ENCODE measurements around the gene RSPH1. TPM values are rescaled to one million over a fixed set of nuclear protein-coding genes. Genes with fewer than 3 reads are reported as not detected.
A peak's percentile ranks its signal among the peaks of the same experiment; 100 is the strongest.

RSPH1 gene
- total RNA-seq, 4 donors from 2014 or later, result 0.99 to 1.9 (median 1.9) TPM; not detected in 1

- TF ChIP-seq, protein P1, sequence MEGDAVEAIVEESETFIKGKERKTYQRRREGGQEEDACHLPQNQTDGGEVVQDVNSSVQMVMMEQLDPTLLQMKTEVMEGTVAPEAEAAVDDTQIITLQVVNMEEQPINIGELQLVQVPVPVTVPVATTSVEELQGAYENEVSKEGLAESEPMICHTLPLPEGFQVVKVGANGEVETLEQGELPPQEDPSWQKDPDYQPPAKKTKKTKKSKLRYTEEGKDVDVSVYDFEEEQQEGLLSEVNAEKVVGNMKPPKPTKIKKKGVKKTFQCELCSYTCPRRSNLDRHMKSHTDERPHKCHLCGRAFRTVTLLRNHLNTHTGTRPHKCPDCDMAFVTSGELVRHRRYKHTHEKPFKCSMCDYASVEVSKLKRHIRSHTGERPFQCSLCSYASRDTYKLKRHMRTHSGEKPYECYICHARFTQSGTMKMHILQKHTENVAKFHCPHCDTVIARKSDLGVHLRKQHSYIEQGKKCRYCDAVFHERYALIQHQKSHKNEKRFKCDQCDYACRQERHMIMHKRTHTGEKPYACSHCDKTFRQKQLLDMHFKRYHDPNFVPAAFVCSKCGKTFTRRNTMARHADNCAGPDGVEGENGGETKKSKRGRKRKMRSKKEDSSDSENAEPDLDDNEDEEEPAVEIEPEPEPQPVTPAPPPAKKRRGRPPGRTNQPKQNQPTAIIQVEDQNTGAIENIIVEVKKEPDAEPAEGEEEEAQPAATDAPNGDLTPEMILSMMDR (IDR thresholded peaks at IDR 0.05), result no peak
- TF ChIP-seq POLR2AphosphoS5 (IDR thresholded peaks at IDR 0.05) (no peak), EP300 (IDR thresholded peaks at IDR 0.05) (no peak), POLR2A (IDR thresholded peaks at IDR 0.05) (no peak)
- ATAC-seq, result no peak
- 100% methylated on average over 1 of the region's 2 CpGs for WGBS, 2 donors (ENCODE audit: low coverage in 1 of 2)
These were observed 6.9 kb downstream of the RSPH1 start for GRCh38 chr21:42489006-42489563.

GRCh38 chr21:42486531-42486930 is 9.5 kb downstream of the RSPH1 start:
- H3K9me3 ChIP-seq, result no peaks in the 10 kb centered on the region
- WGBS, 2 donors (ENCODE audit: low coverage in 1 of 2), result 41 to 62% methylated on average over 3 to 5 of the region's 5 CpGs
- H3K4me3 ChIP-seq, result no peak overlapping the region
- ATAC-seq, result no peak
- peak overlapping the region in 1 of 4 donors; percentile 22 for H3K27ac ChIP-seq
- H3K4me1 ChIP-seq, result peaks cover 0 to 17% (median 0%) of the 10 kb centered on the region in 3 donors
- H3K27me3 ChIP-seq, result peaks cover 8% of the 10 kb centered on the region
- TF ChIP-seq EP300 (IDR thresholded peaks at IDR 0.05) (no peak), POLR2AphosphoS5 (IDR thresholded peaks at IDR 0.05) (no peak), POLR2A (IDR thresholded peaks at IDR 0.05) (no peak)
- TF ChIP-seq, protein P1 (IDR thresholded peaks at IDR 0.05), result no peak
- H3K36me3 ChIP-seq, result no peaks in the 10 kb centered on the region

More at GRCh38 chr21:42489006-42489563, 6.9 kb downstream of the RSPH1 start:
- Histone ChIP-seq H3K4me3 (no peak overlapping the region), H3K4me1 (peaks cover 0 to 17% (median 0%) of the 10 kb centered on the region in 3 donors), H3K27me3 (peaks cover 8% of the 10 kb centered on the region), H3K27ac (no peak overlapping the region), H3K9me3 (no peaks in the 10 kb centered on the region), H3K36me3 (no peaks in the 10 kb centered on the region)

GRCh38 chr21:42486072-42486471 is 10.0 kb downstream of the RSPH1 start:
- Histone ChIP-seq H3K36me3 (no peaks in the 10 kb centered on the region), H3K4me1 (peaks cover 0 to 17% (median 0%) of the 10 kb centered on the region in 3 donors), H3K27me3 (peaks cover 8% of the 10 kb centered on the region), H3K9me3 (no peaks in the 10 kb centered on the region), H3K27ac (peak overlapping the region in 1 of 4 donors; percentile 37), H3K4me3 (no peak overlapping the region)
- WGBS, 2 donors (ENCODE audit: low coverage in 1 of 2), result 0 to 27% methylated on average over 1 to 4 of the region's 6 CpGs
- TF ChIP-seq, protein P1 (IDR thresholded peaks at IDR 0.05), result no peak
- TF ChIP-seq POLR2AphosphoS5 (IDR thresholded peaks at IDR 0.05) (no peak), EP300 (IDR thresholded peaks at IDR 0.05) (no peak), POLR2A (IDR thresholded peaks at IDR 0.05) (no peak)
- ATAC-seq, result no peak

DNA sequence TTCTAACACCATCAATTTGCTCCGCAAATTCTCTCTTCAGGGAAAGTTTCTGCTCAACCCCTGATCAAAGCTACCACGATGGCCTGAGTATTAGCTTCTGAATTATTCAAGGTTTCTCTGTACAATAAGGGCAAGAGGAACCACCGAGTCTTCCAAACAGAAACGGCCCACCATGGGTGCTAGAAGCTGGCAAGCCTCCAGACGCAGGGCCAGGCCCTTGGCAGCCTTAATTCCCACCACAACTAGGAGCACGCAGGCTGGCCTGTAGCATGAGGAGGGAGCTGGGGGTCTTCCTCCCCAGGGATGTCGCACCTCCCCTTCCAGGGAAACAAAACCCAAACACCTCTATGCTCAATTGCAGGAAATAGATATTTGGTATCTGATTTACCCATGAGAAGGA is 11.1 kb downstream of the RSPH1 start:
- Histone ChIP-seq H3K27me3 (peaks cover 6% of the 10 kb centered on the region), H3K4me3 (no peak overlapping the region), H3K36me3 (no peaks in the 10 kb centered on the region), H3K27ac (no peak overlapping the region), H3K4me1 (peaks cover 0 to 17% (median 0%) of the 10 kb centered on the region in 3 donors), H3K9me3 (no peaks in the 10 kb centered on the region)
- no peak for ATAC-seq
- WGBS, 2 donors (ENCODE audit: low coverage in 1 of 2), result 83 to 100% methylated on average over 1 to 2 of the region's 7 CpGs
- TF ChIP-seq EP300 (IDR thresholded peaks at IDR 0.05) (no peak), POLR2AphosphoS5 (IDR thresholded peaks at IDR 0.05) (no peak), POLR2A (IDR thresholded peaks at IDR 0.05) (no peak)
- TF ChIP-seq, protein P1 (IDR thresholded peaks at IDR 0.05), result no peak

GRCh38 chr21:42481169-42481568 is 14.9 kb downstream of the RSPH1 start:
- TF ChIP-seq EP300 (IDR thresholded peaks at IDR 0.05), result no peak
- no peak for TF ChIP-seq POLR2AphosphoS5 (IDR thresholded peaks at IDR 0.05)
- TF ChIP-seq POLR2A (IDR thresholded peaks at IDR 0.05), result no peak
- Histone ChIP-seq H3K27ac (no peak overlapping the region), H3K4me3 (no peak overlapping the region), H3K9me3 (no peaks in the 10 kb centered on the region), H3K36me3 (no peaks in the 10 kb centered on the region), H3K4me1 (peaks cover 0 to 9% (median 0%) of the 10 kb centered on the region in 3 donors), H3K27me3 (peaks cover 5% of the 10 kb centered on the region)
- ATAC-seq, result no peak
- 86 to 96% methylated on average over 3 to 4 of the region's 4 CpGs for WGBS, 2 donors (ENCODE audit: low coverage in 1 of 2)

All from gastroesophageal sphincter (tissue), 4 donors.